ENCODE data around the gene KCNJ11.

KCNJ11 gene

DNA sequence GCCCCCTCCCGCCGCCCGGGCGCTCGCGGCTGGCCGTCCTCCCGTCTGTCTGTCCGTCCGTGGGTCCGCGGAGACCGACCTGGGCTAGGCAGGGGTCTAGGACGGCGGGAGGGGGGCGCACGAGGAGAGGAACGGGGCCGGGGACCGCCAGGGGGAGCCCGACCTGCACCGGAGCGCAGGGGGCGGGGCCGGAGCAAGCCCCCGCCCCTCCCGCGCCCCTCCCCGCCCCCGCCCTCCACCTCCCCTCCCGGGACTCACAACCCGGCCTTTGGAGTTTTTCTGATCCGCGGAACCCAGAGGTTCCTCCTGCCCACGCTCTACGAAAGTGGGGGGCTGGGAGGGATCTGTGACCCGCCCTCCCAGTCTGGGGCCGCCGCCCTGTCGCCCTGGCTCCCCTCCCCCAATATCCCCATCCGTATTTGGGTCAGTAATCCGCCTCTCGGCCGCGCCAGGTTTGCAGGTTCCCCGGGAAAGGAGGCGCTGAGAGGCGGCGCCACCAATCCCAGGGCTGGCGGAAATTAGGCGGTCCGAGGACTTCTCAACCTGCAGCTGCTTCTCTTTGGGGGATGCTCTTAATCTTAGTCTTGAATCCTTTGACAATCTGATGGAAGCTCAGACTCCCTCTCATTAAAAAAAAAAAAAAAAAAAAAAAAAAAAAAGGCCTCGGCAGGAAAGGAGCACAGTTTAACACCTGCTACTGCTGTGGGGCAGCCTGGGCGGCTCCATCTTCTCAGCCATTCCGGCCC is 925 bp upstream of the KCNJ11 start:
- peak; percentile 73 for DNase-seq

DNA sequence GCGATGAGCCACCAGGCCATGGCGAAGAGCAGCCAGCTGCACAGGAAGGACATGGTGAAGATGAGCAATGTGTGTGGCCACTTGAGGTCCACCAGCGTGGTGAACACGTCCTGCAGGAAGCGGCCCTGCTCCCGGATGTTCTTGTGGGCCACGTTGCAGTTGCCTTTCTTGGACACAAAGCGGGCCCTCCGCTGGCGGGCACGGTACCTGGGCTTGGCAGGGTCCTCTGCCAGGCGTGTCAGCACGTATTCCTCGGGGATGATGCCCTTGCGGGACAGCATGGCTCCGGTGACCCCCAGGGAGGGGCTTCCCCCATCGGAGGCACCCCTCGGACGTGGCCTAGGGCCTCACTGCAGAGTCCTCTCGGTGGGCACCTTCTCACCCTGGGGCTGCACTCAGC is 648 bp downstream of the KCNJ11 start:
- no peak for DNase-seq

DNA sequence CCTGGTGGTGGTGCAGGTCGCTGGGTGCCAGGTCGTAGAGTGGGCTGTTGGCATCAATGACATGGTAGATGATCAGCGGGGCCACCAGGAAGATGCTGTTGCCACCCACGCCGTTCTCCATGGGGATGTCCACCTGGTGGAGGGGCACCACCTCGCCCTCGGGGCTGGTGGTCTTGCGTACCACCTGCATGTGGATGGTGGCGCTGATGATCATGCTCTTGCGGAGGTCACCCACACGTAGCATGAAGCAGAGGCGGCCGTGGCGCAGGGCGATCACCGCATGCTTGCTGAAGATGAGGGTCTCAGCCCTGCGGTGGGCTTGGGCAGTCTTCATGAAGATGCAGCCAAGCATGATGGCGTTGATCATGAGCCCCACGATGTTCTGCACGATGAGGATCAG is 1.2 kb downstream of the KCNJ11 start:
- DNase-seq, result no peak

DNA sequence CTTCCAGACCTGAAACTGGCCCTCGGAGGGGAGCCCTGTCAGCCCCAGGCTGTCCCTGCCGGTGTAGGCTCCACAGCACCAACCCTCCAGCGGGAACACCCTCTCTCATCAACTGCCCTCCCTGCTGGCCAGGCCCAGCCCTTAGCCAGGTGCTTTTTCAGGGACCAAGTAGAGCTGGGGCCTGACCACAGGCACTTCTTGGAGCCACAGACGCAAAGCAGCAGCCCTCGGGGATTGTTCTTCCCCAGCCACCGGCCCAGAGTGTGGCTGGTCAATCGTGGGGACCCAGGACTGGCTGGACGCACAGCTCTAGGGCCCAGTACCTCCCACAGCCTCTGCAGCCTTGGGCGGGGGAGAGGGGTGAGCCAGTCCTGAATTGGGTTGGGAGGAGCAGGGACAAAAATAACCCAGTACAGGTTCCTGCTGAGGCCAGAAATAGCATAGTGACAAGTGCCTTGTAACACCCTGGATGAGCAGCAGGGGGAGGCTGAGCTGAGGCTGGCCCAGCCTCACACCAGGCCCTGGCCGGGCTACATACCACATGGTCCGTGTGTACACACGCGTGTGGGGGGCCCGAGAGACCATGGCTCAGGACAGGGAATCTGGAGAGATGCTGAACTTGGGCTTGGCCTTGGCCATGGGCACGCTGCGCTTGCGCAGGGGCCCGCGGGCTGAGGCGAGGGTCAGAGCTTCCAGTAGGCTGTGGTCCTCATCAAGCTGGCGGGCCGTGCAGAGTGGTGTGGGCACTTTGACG is 2.0 kb downstream of the KCNJ11 start:
- no peak for DNase-seq

DNA sequence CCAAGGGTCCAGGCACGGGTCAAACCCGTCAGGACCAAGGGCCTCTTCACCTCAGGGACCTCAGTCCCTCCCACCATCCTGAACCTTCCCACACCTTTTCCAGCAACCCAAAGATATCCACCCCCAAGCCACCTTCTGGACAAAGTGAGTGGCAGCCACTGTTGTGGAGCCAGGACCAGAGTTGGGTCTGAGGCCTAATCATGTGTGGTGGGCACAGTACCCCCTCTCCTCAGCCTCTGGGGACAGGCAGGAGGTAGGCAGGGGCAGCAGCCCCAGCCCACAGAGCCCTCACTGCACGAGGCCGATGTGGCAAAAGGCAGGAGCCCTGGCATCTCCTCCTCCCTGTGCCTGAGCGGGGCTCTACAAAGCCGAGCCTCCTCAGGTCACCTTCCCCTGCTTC is 2.5 kb downstream of the KCNJ11 start:
- no peak for DNase-seq

DNA sequence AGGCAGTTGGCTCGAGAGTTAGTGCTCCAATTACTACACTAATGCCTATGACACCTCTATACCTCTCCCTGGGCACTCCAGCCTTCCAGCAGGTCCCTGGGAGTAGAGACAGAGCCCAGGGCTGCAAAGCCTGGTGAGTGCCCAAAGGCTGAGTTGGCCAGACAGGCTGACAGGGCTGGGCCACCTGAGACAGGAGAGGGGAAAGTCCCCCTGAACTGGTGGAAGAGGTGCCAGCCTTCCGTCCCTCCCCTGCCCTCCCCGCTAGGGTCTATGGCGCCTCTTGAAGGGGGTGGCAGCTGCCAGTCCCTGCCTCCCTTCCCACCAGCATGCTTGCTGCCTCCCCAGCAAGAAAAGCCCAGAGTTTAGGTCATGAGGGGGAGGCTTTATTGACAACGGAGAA is 3.0 kb downstream of the KCNJ11 start:
- no peak for DNase-seq

DNA sequence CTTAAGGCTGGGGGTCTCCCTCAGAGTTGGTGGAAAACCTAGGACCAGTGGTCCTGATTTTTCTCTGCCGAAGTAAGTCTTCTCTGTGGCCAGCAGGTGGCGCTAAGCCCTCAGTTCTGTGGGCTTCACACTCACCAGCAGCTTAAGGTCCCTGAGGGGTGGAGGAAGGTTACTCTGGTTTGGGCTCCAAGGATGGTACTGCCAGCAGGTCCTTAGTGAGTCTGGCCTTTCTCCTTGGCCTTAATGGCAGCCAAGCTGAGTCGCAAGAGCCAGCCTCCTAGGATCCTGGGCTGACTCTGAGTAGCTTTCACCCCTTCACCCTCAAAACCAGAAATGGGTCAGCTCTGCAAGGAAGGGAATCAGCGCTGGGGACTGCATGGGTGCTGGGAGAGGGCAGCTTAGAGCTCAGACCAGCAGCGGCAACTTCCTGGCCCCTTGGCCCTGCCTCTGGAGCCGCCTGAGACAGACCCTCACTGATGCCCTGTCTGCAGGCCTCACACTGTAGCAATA is 4.4 kb downstream of the KCNJ11 start:
- no peak for DNase-seq

DNA sequence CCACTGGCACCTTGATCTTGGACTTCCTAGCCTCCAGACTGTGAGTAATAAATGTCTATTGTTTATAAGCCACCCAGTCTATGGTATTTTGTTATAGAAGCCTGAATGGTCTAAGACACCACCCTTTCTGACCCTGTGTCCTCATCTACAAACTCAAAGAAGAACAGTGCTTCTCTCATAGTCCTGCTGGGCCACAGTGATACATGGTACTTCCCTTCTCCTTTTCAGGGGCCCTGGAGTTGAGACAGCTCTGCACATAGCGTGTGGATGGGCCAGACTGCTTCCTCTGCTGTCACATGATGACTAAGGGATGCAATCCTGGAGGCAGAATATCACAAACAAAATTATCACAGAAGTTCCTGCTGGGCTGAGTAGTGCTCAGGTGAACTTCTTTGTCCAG is 5.0 kb downstream of the KCNJ11 start:
- DNase-seq, result no peak

DNA sequence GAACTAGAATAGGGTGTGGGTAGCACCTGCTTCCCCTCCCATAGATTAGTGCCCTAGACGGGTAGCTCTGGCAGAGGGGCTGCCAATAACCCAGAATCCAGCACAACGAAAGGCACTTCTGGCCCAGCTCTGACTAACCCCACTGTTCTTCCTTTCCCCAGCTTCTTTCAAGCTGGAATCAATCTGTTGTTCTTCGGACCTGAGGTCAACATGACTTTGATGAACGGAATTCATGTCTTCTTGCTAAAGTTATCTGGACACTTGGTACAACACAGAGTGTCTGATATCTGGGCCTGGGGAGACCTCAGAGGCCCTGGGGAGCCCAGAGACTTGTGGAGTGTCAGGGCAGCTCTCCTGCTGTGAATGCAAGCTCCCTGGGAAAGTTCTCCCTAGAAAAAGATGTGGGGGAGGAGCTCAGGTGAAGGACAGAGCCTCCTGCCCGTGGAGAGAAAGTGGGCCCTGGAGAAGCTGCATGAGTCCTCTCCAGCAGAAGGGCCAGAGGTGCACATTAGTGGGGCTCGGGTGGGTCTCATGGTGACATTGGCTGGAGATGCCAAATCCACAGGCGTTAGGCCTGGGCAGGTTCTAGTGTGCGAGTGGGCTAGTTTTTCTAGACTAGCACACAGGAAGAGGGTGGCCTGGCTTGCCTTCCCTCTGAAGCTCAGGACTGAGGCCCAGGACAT is 6.3 kb downstream of the KCNJ11 start:
- DNase-seq, result no peak

DNA sequence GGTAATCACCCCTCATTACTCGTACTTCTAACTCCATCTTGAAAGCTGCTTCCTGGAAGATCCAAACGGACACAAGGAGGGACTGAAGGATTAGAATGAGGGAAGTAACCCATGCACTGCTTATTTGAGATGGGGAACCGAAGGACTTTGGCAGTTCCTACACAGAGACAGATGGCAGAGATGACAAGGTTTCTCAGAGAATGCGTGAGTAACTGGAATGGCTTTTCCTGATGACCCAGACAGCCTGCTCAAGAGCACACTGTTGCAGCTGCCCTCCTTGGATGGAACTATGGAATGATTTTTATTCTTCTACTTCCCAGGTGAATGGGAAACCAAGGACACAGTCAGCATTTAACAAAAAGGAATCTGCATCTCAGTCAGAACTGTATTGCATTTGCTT is 7.3 kb downstream of the KCNJ11 start:
- DNase-seq, result no peak

DNA sequence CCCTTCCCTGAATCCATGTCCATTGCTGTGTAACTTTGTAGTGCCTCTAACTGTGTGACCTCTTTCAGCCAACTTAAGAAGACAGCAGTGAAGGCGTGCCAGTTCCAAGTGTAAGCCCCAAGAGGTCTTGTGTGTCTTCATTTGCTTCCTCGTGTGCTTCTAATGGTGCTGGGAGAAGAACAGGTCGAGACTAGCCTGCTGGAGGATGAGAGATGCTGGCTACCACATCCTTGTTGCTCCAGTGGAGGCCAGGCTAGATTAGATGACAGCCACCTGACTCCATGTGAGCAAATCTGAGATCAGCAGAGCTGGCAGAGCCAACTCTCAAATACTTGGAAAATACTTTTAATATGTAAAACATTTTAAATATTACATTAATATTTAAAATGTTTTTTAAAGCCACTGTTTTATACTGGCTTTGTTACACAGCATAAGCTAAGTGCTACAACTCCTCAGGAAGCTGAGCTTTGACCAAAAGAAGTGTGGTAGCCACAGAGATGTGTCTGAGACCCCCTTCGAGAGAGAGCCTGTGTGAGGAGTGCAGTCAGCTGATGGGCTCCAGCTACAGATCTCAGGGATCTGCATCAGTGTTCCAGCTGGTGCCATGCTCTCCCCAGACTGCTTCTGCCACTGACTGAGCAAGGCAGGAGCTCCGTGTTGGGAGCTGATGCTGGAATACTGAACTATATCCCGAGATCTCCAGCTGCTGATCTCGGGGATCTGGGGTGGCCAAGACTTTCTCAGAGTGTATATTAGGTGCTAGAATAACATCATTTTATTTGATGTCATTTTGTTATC is 8.9 kb downstream of the KCNJ11 start:
- DNase-seq, result no peak

DNA sequence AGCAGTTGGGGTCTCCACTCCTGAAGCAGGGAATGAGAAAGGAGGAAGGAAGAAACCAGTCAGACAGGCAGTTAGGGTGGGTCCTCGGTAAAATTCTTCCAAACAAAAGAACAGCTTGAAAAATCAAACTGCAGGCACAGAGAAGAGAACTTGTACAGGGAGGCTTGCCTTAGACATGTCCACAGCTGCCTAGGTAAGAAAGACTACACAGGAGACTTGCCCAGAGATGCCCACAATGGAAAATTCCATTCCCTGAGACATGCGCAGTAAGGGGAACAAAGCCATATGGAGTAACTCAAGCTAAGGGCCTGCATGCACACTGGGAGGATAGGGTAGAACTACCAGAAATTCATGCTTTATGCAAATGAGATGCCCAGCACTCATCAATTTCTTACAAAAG is 9.8 kb downstream of the KCNJ11 start:
- DNase-seq, result no peak

DNA sequence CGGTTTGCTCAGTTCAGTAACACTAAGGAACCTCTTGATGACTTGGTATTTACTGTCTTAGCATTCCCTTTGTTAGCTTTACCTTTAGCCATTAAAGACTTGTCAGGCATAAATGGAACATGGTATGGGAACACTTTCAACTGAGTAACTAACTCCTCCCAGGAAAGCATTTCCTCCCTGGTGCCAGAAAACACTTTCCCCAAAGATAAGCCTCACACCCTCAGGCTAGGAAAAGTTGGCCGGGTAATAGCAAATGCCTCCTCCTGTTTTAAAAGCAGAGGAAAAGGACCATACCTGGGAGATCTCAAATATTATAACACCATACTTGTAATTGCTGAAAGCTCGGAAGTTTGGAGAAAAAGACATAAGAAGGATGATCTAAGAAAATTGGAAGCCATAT is 12.0 kb downstream of the KCNJ11 start:
- DNase-seq, result no peak

DNA sequence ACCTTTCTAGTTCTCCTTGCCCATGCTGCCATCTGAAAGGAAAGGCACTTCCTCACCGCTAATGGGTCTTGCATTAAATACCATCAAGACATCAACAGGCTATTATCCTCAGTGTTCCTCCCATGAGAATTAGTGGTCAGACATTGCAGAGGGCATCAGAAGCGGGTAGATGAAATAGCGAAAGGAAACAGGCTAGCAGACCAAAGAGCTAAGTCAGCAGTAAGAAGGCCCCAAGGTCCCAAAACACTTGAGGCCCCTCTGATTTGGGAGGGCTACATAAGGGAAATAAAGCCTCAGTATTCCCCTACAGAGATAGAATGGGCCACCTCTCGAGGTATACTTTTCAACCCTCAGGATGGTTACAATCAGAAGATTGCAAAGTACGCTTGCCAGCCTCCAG is 12.9 kb downstream of the KCNJ11 start:
- DNase-seq, result no peak

DNA sequence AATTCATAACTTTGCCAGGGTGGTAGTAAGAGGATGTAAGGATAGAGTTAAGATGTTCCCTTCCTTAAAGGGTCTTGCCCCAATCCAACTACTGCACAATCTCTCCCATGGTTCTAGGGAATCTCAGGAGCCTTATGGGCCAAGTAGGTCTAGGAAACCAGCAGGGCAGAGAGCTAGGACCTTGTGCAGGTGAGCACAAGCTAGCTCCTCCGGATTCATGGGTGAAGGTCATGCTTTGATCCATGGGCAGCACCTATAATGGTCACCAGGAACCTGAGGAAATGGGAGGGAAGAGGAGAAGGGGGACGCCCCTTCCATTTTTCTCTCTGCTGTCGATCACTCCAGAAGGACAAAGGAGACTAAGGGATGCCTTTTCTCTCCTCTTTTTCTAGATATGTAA is 16.8 kb downstream of the KCNJ11 start:
- no peak for DNase-seq

DNA sequence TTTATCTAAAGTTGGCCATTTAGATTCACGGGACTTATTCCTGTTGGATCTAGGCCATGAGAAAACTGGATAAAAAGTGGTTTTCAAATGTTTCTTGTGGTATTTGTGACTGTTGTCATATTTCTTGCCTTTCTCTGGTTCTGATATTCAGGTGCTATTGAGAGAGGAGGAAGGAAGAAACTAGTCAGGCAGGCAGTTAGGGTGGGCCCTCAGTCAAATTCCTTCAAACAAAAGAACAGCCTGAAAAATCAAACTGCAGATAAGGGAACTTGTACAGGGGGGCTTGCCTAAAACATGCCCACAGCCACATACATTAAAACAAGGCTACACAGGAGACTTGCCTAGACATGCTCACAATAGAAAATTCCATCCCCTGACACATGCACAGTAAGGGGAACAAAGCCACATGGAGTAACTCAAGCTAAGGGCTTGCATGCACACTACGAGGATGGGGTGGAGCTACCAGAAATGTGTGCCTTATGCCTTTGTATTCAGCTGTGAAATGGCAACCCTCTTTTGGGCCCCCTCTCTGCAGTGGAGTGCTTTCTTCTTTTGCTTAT is 18.7 kb downstream of the KCNJ11 start:
- no peak for DNase-seq

DNA sequence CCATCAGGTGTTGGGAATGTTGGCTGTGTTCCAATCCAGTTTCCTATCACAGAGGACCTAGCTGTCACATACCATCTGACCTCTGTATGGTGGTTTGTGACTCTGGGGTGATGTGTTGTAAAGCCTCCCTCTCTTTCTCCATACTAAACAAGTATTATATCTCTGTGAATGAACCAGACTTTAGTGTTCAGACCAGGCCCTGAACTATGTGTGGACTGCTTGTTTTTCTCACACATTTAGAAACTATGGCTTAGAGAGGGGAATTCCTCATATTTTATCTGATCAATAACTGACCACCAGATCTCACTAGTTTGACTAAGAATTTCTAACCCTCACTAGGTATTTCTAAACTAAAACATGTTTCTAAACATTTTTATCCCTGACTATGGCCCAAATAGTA is 19.4 kb downstream of the KCNJ11 start:
- DNase-seq, result no peak

DNA sequence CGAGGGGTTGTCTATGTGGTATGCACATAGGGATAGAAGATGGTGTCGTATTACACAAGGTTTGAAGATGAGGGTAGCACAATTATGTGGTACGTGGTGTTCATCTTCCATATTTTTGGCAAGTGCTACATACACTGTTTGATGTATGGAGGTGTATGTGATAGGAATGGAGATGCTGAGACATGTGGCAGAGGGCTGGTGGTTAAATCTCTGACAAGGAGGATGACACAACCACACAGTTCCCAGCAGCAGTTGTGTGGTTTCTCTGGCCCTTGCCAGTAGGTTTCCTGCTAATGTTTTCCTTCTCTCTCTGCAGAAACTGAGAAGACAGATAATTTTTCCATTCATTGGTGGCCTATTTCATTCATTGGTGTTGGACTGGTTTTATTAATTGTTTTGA is 19.9 kb downstream of the KCNJ11 start:
- DNase-seq, result no peak

DNA sequence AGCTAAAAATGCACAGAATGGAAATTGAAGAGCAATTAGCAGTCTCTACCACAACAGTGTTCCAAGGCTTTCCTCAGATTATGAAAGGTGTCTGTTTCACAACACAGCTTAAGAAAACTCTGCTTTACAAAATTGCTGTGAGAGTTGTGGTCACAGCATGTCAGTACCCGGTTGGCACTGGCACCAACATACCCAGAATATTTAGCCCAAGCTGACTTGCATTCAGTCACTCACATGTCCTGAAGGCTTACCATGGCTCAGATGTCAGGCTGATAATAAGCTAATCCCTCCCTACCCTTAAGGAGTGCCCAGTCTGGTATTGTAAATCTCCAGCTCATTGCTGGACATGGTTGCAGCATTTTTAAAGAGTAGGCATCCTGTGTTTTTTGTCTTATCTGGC is 22.0 kb downstream of the KCNJ11 start:
- no peak for DNase-seq

DNA sequence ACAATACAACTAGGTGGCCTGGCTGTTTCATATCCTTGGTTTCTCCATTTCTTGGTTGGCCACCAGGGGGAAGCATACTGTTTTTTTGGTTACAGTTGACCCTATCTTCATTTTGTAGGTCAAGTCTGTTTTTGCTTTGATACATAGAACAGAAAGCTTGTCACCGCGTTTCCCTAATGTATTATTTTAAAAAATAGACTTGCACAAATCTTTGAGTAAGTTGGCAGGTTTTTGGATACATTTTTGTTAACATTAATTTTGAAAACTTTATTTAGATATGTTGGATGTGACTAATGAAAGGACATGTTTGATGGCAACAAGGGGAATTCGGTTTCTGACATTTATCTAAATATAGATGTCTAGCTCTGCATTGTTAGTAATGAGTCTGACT is 33.9 kb downstream of the KCNJ11 start:
- peak; percentile 25 for DNase-seq

DNA sequence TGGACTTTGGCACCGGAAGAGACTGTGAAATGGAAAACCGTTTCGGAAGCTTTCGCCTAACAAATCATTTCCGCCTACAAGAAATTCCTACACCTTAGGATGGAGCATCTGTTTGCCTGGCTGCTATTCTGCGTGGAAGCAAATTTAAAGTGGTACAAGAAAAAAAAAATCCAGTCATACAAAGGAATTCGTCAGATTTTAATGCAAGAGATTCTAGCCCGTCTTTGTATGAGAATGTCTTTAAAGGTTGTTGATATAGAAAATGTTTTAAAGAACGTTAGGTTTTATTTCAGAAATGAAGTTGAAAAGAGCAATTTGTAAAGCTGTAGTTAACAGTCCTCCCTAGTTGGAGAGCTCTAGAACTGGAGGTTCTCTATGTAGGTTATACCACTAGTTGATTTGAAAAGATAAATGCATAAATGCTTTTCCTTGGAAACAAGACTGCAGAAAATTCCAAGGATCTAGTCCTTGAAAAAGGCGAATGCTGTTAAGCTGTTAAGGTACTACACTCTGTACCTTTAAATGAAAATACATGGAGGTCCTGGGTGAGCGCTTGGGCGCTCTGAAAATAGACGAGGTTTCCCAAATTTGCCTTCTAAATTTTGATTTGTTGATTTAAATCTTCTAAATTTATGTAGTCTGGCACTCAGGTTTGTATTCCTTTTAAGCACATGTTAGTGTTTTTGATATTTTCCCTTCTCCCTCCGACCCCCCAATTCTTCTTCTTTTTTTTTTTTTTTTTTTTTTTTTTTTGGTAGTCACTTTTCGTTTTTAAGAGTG is 34.4 kb downstream of the KCNJ11 start:
- no peak for DNase-seq
